MM.1S (cell line): ENCODE measurements around the gene ELFN1.

ENCODE experiments used
- DNase-seq: peaks from one replicate; pipeline ENCODE4 v3.0.0-alpha.2; 2015
- H2AFZ ChIP-seq: fragments of 300-600 bp; sonication (generic); 2 replicates; pipeline ENCODE4 v1.6.0; 2016; ENCODE audit warnings: antibody characterized with exemption, low read length
- H3F3A ChIP-seq: fragments of 300-600 bp; sonication (generic); 2 replicates; pipeline ENCODE4 v1.6.1; 2016; ENCODE audit warnings: mild to moderate bottlenecking, antibody characterized with exemption, low read length, moderate library complexity, mixed read lengths; ENCODE audit not compliant: insufficient read depth
- H3K27ac ChIP-seq: fragments of 300-600 bp; sonication (generic); 2 replicates; pipeline ENCODE4 v1.5.1; 2016; ENCODE audit warnings: mild to moderate bottlenecking, low read length
- H3K27me3 ChIP-seq: fragments of 300-600 bp; sonication (generic); replicated peaks from 2 replicates; pipeline ENCODE4 v1.6.0; 2016; ENCODE audit warnings: low read length; ENCODE audit not compliant: insufficient read depth
- H3K36me3 ChIP-seq: fragments of 300-600 bp; sonication (generic); replicated peaks from 2 replicates; pipeline ENCODE4 v1.6.1; 2016; ENCODE audit warnings: mild to moderate bottlenecking, low read length, mixed read lengths; ENCODE audit not compliant: insufficient read depth
- H3K4me1 ChIP-seq: fragments of 300-600 bp; sonication (generic); 2 replicates; pipeline ENCODE4 v1.6.1; 2016; ENCODE audit warnings: low read length, mixed read lengths
- H3K4me2 ChIP-seq: fragments of 300-600 bp; sonication (generic); 2 replicates; pipeline ENCODE4 v1.6.0; 2016; ENCODE audit warnings: low read depth, low read length
- H3K4me3 ChIP-seq: fragments of 300-600 bp; sonication (generic); 2 replicates; pipeline ENCODE4 v1.5.1; 2016; ENCODE audit warnings: low read length, mixed read lengths
- H3K79me2 ChIP-seq: fragments of 300-600 bp; sonication (generic); 2 replicates; pipeline ENCODE4 v1.6.1; 2016; ENCODE audit warnings: mixed run types, low read length, mixed read lengths
- H3K9ac ChIP-seq: fragments of 300-600 bp; sonication (generic); 2 replicates; pipeline ENCODE4 v1.6.1; 2016; ENCODE audit warnings: low read length, mixed read lengths
- H3K9me2 ChIP-seq: fragments of 300-600 bp; sonication (generic); replicated peaks from 2 replicates; pipeline ENCODE4 v1.6.1; 2016; ENCODE audit warnings: mild to moderate bottlenecking, low read length, mixed read lengths; ENCODE audit not compliant: insufficient read depth
- H3K9me3 ChIP-seq: fragments of 300-600 bp; sonication (generic); replicated peaks from 2 replicates; pipeline ENCODE4 v1.6.1; 2016; ENCODE audit warnings: mild to moderate bottlenecking, low read length, mixed read lengths; ENCODE audit not compliant: insufficient read depth
- H4K20me1 ChIP-seq: fragments of 300-600 bp; sonication (generic); 2 replicates; pipeline ENCODE4 v1.6.1; 2016; ENCODE audit warnings: mild to moderate bottlenecking, low read length, moderate library complexity, mixed read lengths; ENCODE audit not compliant: insufficient read depth
- CTCF ChIP-seq: fragments of 300-600 bp; sonication (generic); IDR thresholded peaks from 2 replicates; pipeline ENCODE4 v1.5.1; 2016; ENCODE audit warnings: antibody characterized with exemption, low read length, mixed read lengths
- EZH2 ChIP-seq: fragments of 300-600 bp; sonication (generic); optimal IDR thresholded peaks from 2 replicates; pipeline ENCODE3; 2017; ENCODE audit warnings: low read depth, mild to moderate bottlenecking, antibody characterized with exemption, low read length, mixed read lengths
- EZH2phosphoT487 ChIP-seq: fragments of 300-600 bp; sonication (generic); IDR thresholded peaks from 2 replicates; pipeline ENCODE4 v1.6.1; 2018; ENCODE audit warnings: antibody characterized with exemption, low read length

Gene ELFN1

GRCh38 chr7:1714583-1715330, 44.7 kb downstream of the ELFN1 start:
- Histone ChIP-seq H3K9me3 (0 out of 2 replicates have a peak, but pooled peaks cover 3% of the 10 kb centered on the region), H3K9ac (no peak overlapping the region), H3F3A (no peaks in the 10 kb centered on the region), H3K4me1 (no peaks in the 10 kb centered on the region), H3K4me3 (no peak overlapping the region), H3K27ac (no peak overlapping the region), H4K20me1 (no peaks in the 10 kb centered on the region), H3K4me2 (no peak overlapping the region), H3K36me3 (no peaks in the 10 kb centered on the region), H3K79me2 (no peaks in the 10 kb centered on the region), H3K27me3 (peaks cover 70% of the 10 kb centered on the region), H3K9me2 (no peaks in the 10 kb centered on the region), H2AFZ (no peak overlapping the region)
- no peak for DNase-seq
- TF ChIP-seq CTCF = no peak
- TF ChIP-seq EZH2phosphoT487 = no peak
- no peak for TF ChIP-seq EZH2

- Histone ChIP-seq H3K4me2 (no peak overlapping the region), H3K27ac (no peak overlapping the region), H3K27me3 (peaks cover 64% of the 10 kb centered on the region), H3F3A (no peaks in the 10 kb centered on the region), H3K4me1 (no peaks in the 10 kb centered on the region), H3K36me3 (no peaks in the 10 kb centered on the region), H3K4me3 (no peak overlapping the region), H3K9me2 (no peaks in the 10 kb centered on the region), H4K20me1 (no peaks in the 10 kb centered on the region), H3K9me3 (no peaks in the 10 kb centered on the region), H2AFZ (no peak overlapping the region), H3K9ac (no peak overlapping the region), H3K79me2 (no peaks in the 10 kb centered on the region)
- DNase-seq = no peak
- TF ChIP-seq CTCF (no peak), EZH2 (no peak), EZH2phosphoT487 (no peak)
Observed at GRCh38 chr7:1715331-1715625, 45.2 kb downstream of the ELFN1 start.

GRCh38 chr7:1715671-1716074, 45.6 kb downstream of the ELFN1 start:
- H3K9me3 ChIP-seq = no peaks in the 10 kb centered on the region
- no peak overlapping the region for H3K4me3 ChIP-seq
- H3F3A ChIP-seq = no peaks in the 10 kb centered on the region
- H3K79me2 ChIP-seq = no peaks in the 10 kb centered on the region
- TF ChIP-seq EZH2 = no peak
- no peak for TF ChIP-seq EZH2phosphoT487
- no peak for TF ChIP-seq CTCF
- no peak overlapping the region for H3K9ac ChIP-seq
- DNase-seq = no peak
- H3K36me3 ChIP-seq = no peaks in the 10 kb centered on the region
- H3K27me3 ChIP-seq = peaks cover 60% of the 10 kb centered on the region
- no peak overlapping the region for H3K27ac ChIP-seq
- no peaks in the 10 kb centered on the region for H3K9me2 ChIP-seq
- H3K4me2 ChIP-seq = no peak overlapping the region
- no peaks in the 10 kb centered on the region for H4K20me1 ChIP-seq
- H3K4me1 ChIP-seq = no peaks in the 10 kb centered on the region
- no peak overlapping the region for H2AFZ ChIP-seq
